ENCODE results near the gene RAB1B. TPM values are rescaled to one million over a fixed set of nuclear protein-coding genes. Genes with fewer than 3 reads are reported as not detected.

The RAB1B gene
- total RNA-seq, 1 donor = 75.3 TPM

- peaks cover 25% of the 10 kb centered on the region for H4K20me1 ChIP-seq (ENCODE audit: insufficient read depth, low read length)
- peak overlapping the region; percentile 96 for H3K4me2 ChIP-seq (ENCODE audit: insufficient read depth, low read length)
- H3K27ac ChIP-seq (ENCODE audit: low read depth, low read length) = peak overlapping the region; percentile 94
- TF ChIP-seq CTCF (IDR thresholded peaks at IDR 0.05; ENCODE audit: extremely low read depth, low read depth, low read length) = no peak
- H3K36me3 ChIP-seq (ENCODE audit: insufficient read depth, low read length) = no peaks in the 10 kb centered on the region
- H3K79me2 ChIP-seq (ENCODE audit: insufficient read depth, low read length) = peaks cover 33% of the 10 kb centered on the region
- H3K9me3 ChIP-seq (ENCODE audit: low read depth, low read length) = no peaks in the 10 kb centered on the region
- peak; percentile 77 for DNase-seq (ENCODE audit: insufficient read length, low spot score, missing footprints)
- no peak overlapping the region for H2AFZ ChIP-seq (ENCODE audit: low read length)
- peak overlapping the region; percentile 75 for H3K4me3 ChIP-seq (ENCODE audit: insufficient read depth, low read length)
- H3K27me3 ChIP-seq (ENCODE audit: insufficient read depth, low read length) = no peaks in the 10 kb centered on the region
- peaks cover 59% of the 10 kb centered on the region for H3K4me1 ChIP-seq (ENCODE audit: insufficient read depth, low read length)
These were observed 47.7 kb downstream of the RAB1B start for GRCh38 chr11:66315921-66316811.

GRCh38 chr11:66316849-66317251 lies 48.4 kb downstream of the RAB1B start, which contains the start of gene CD248:
CD248 (minus strand) TSS chr11:66317044; CDS start chr11:66317027, 17 bp downstream.
- H3K4me1 ChIP-seq (ENCODE audit: insufficient read depth, low read length) = peaks cover 55% of the 10 kb centered on the region
- no peaks in the 10 kb centered on the region for H3K9me3 ChIP-seq (ENCODE audit: low read depth, low read length)
- H3K4me2 ChIP-seq (ENCODE audit: insufficient read depth, low read length) = peak within 1 kb of the TSS; percentile 96
- H4K20me1 ChIP-seq (ENCODE audit: insufficient read depth, low read length) = peaks cover 25% of the 10 kb centered on the region
- peak within 1 kb of the TSS; percentile 97 for H3K27ac ChIP-seq (ENCODE audit: low read depth, low read length)
- no peak for TF ChIP-seq CTCF (IDR thresholded peaks at IDR 0.05; ENCODE audit: extremely low read depth, low read depth, low read length)
- H3K4me3 ChIP-seq (ENCODE audit: insufficient read depth, low read length) = peak within 1 kb of the TSS; percentile 75
- H3K79me2 ChIP-seq (ENCODE audit: insufficient read depth, low read length) = peaks cover 33% of the 10 kb centered on the region
- H2AFZ ChIP-seq (ENCODE audit: low read length) = peak within 1 kb of the TSS; percentile 65
- peak; percentile 96 for DNase-seq (ENCODE audit: insufficient read length, low spot score, missing footprints)
- no peaks in the 10 kb centered on the region for H3K36me3 ChIP-seq (ENCODE audit: insufficient read depth, low read length)
- no peaks in the 10 kb centered on the region for H3K27me3 ChIP-seq (ENCODE audit: insufficient read depth, low read length)

GRCh38 chr11:66317322-66317722 lies 48.9 kb downstream of the RAB1B start:
- Histone ChIP-seq H3K36me3 (ENCODE audit: insufficient read depth, low read length) (no peaks in the 10 kb centered on the region), H4K20me1 (ENCODE audit: insufficient read depth, low read length) (peaks cover 25% of the 10 kb centered on the region), H3K4me2 (ENCODE audit: insufficient read depth, low read length) (peak overlapping the region; percentile 75), H3K4me3 (ENCODE audit: insufficient read depth, low read length) (peak overlapping the region; percentile 75), H3K9me3 (ENCODE audit: low read depth, low read length) (no peaks in the 10 kb centered on the region), H3K4me1 (ENCODE audit: insufficient read depth, low read length) (peaks cover 55% of the 10 kb centered on the region), H3K79me2 (ENCODE audit: insufficient read depth, low read length) (peaks cover 33% of the 10 kb centered on the region), H2AFZ (ENCODE audit: low read length) (peak overlapping the region; percentile 65), H3K27ac (ENCODE audit: low read depth, low read length) (peak overlapping the region; percentile 97), H3K27me3 (ENCODE audit: insufficient read depth, low read length) (no peaks in the 10 kb centered on the region)
- peak; percentile 97 for DNase-seq (ENCODE audit: insufficient read length, low spot score, missing footprints)
- TF ChIP-seq CTCF (IDR thresholded peaks at IDR 0.05; ENCODE audit: extremely low read depth, low read depth, low read length) = no peak
